OCI-LY1 (cell line): ENCODE measurements around the gene CLOCK.
"Not testable (repeated sequence)": the region's sequence is repeated elsewhere in the genome, so short reads cannot be mapped to it uniquely, and the experiment has no call there.

Experiments
- H2AFZ ChIP-seq: fragments of 200-600 bp; sonication (generic), shearing (Covaris generic); 2 replicates; pipeline ENCODE4 v1.6.0; 2014; ENCODE audit warnings: antibody characterized with exemption, mild to moderate bottlenecking, low read length
- H3F3A ChIP-seq: fragments of 200-600 bp; sonication (generic), shearing (Covaris generic); 2 replicates; pipeline ENCODE4 v1.6.0; 2014; ENCODE audit warnings: mild to moderate bottlenecking, antibody characterized with exemption, low read length, moderate library complexity; ENCODE audit not compliant: insufficient read depth
- H3K27ac ChIP-seq: fragments of 200-600 bp; sonication (generic); 2 replicates; pipeline ENCODE4 v1.5.1; 2014; ENCODE audit warnings: low read length, mixed run types, mild to moderate bottlenecking, low read depth; ENCODE audit not compliant: poor library complexity, severe bottlenecking
- H3K27me3 ChIP-seq: fragments of 200-600 bp; sonication (generic); 2 replicates; pipeline ENCODE4 v1.6.0; 2014; ENCODE audit warnings: antibody characterized with exemption, mild to moderate bottlenecking, low read length, moderate library complexity; ENCODE audit not compliant: insufficient read depth
- H3K36me3 ChIP-seq: fragments of 200-600 bp; sonication (generic); 2 replicates; pipeline ENCODE4 v1.6.1; 2014; ENCODE audit warnings: mild to moderate bottlenecking, antibody characterized with exemption, low read length, moderate library complexity, mixed read lengths; ENCODE audit not compliant: insufficient read depth
- H3K4me1 ChIP-seq: fragments of 200-600 bp; sonication (generic); 2 replicates; pipeline ENCODE4 v1.5.1; 2014; ENCODE audit warnings: mild to moderate bottlenecking, low read length, moderate library complexity; ENCODE audit not compliant: insufficient read depth, severe bottlenecking
- H3K4me2 ChIP-seq: fragments of 200-600 bp; sonication (generic), shearing (Covaris generic); 2 replicates; pipeline ENCODE4 v1.6.1; 2014; ENCODE audit warnings: low read length
- H3K4me3 ChIP-seq: fragments of 200-600 bp; sonication (generic); 2 replicates; pipeline ENCODE4 v1.5.1; 2014; ENCODE audit warnings: low read length, low read depth, mild to moderate bottlenecking, mixed read lengths; ENCODE audit not compliant: poor library complexity, severe bottlenecking
- H3K79me2 ChIP-seq: fragments of 200-600 bp; shearing (Covaris generic); 2 replicates; pipeline ENCODE4 v1.6.1; 2016; ENCODE audit warnings: mixed run types, low read length, mixed read lengths; ENCODE audit not compliant: insufficient read depth
- H3K9ac ChIP-seq: fragments of 200-600 bp; sonication (generic), shearing (Covaris generic); 2 replicates; pipeline ENCODE4 v1.6.1; 2014; ENCODE audit warnings: mild to moderate bottlenecking, low read length, mixed read lengths
- H3K9me2 ChIP-seq: fragments of 200-600 bp; sonication (generic), shearing (Covaris generic); 2 replicates; pipeline ENCODE4 v1.6.1; 2014; ENCODE audit warnings: low read depth, mild to moderate bottlenecking, low read length, mixed read lengths
- H3K9me3 ChIP-seq: fragments of 200-600 bp; shearing (Covaris generic); 2 replicates; pipeline ENCODE4 v1.6.1; 2014; ENCODE audit warnings: low read length, mixed read lengths
- H4K20me1 ChIP-seq: fragments of 200-600 bp; sonication (generic), shearing (Covaris generic); 2 replicates; pipeline ENCODE4 v1.6.0; 2016; ENCODE audit warnings: mild to moderate bottlenecking, low read length; ENCODE audit not compliant: insufficient read depth
- CTCF ChIP-seq: fragments of 200-600 bp; sonication (generic), shearing (Covaris generic); IDR thresholded peaks from 2 replicates; pipeline ENCODE4 v1.5.1; 2017; ENCODE audit warnings: mild to moderate bottlenecking, antibody characterized with exemption, low read length, moderate library complexity, mixed read lengths
- EZH2 ChIP-seq: fragments of 200-600 bp; sonication (generic), shearing (Covaris generic); IDR thresholded peaks from 2 replicates; pipeline ENCODE4 v1.8.0; 2017; ENCODE audit warnings: borderline replicate concordance, mixed run types, mild to moderate bottlenecking, antibody characterized with exemption, low read length, moderate library complexity, mixed read lengths

Gene CLOCK

GRCh38 chr4:55546756-55547465 lies at the start of gene CLOCK:
TSS of gene CLOCK (minus strand) at chr4:55546909. CDS start at chr4:55482785, 64,124 bp downstream.
- no peak within 1 kb of the TSS for H3K27ac ChIP-seq

GRCh38 chr4:55592014-55592413 lies 45.3 kb upstream of the CLOCK start, which contains the start of gene PDCL2:
TSS of gene PDCL2 (minus strand) at chr4:55592245. CDS start at chr4:55592109, 136 bp downstream.
- no peaks in the 10 kb centered on the region for H3K36me3 ChIP-seq
- no peak for TF ChIP-seq EZH2
- no peak for TF ChIP-seq CTCF
- H3K4me1 ChIP-seq: no peaks in the 10 kb centered on the region
- no peak within 1 kb of the TSS for H3K9ac ChIP-seq
- H3K9me3 ChIP-seq: no peaks in the 10 kb centered on the region
- no peaks in the 10 kb centered on the region for H4K20me1 ChIP-seq
- H3K4me2 ChIP-seq: no peak within 1 kb of the TSS
- no peaks in the 10 kb centered on the region for H3F3A ChIP-seq
- no peaks in the 10 kb centered on the region for H3K9me2 ChIP-seq
- H3K27me3 ChIP-seq: no peaks in the 10 kb centered on the region
- no peaks in the 10 kb centered on the region for H3K79me2 ChIP-seq
- no peak within 1 kb of the TSS for H3K27ac ChIP-seq
- no peak within 1 kb of the TSS for H3K4me3 ChIP-seq
- no peak within 1 kb of the TSS for H2AFZ ChIP-seq

More at GRCh38 chr4:55546756-55547465, at the start of gene CLOCK:
- H3K9me3 ChIP-seq: no peaks in the 10 kb centered on the region
- no peaks in the 10 kb centered on the region for H3K9me2 ChIP-seq
- 0 out of 2 replicates have a peak, but pooled peaks cover 4% of the 10 kb centered on the region for H3K27me3 ChIP-seq
- H3K79me2 ChIP-seq: no peaks in the 10 kb centered on the region
- peak within 1 kb of the TSS; percentile 82 for H3K9ac ChIP-seq
- no peaks in the 10 kb centered on the region for H3F3A ChIP-seq
- H3K4me2 ChIP-seq: peak within 1 kb of the TSS; percentile 90
- no peaks in the 10 kb centered on the region for H3K36me3 ChIP-seq
- H3K4me3 ChIP-seq: peak within 1 kb of the TSS; percentile 74
- H2AFZ ChIP-seq: no peak within 1 kb of the TSS
- peaks cover 16% of the 10 kb centered on the region for H3K4me1 ChIP-seq
- no peaks in the 10 kb centered on the region for H4K20me1 ChIP-seq
- TF ChIP-seq CTCF: peak; percentile 52
- TF ChIP-seq EZH2: no peak

- Histone ChIP-seq H4K20me1 (no peaks in the 10 kb centered on the region), H3K27me3 (no peaks in the 10 kb centered on the region), H3K9me2 (no peaks in the 10 kb centered on the region), H3F3A (no peaks in the 10 kb centered on the region), H3K9ac (no peak overlapping the region), H3K36me3 (no peaks in the 10 kb centered on the region), H3K4me2 (no peak overlapping the region), H2AFZ (no peak overlapping the region), H3K4me1 (no peaks in the 10 kb centered on the region), H3K79me2 (no peaks in the 10 kb centered on the region), H3K27ac (no peak overlapping the region), H3K4me3 (no peak overlapping the region), H3K9me3 (no peaks in the 10 kb centered on the region)
- TF ChIP-seq EZH2 (no peak), CTCF (no peak)
Observed at GRCh38 chr4:55588160-55588559, 41.5 kb upstream of the CLOCK start.

- not testable (repeated sequence) for H3K4me1 ChIP-seq, H3K79me2 ChIP-seq, H3K27ac ChIP-seq, H3K36me3 ChIP-seq, H3K9me2 ChIP-seq, H2AFZ ChIP-seq, H3K27me3 ChIP-seq, H3K4me3 ChIP-seq, H3K9me3 ChIP-seq, H3K4me2 ChIP-seq, H3F3A ChIP-seq, H4K20me1 ChIP-seq, H3K9ac ChIP-seq
Observed at GRCh38 chr4:55582773-55583172, 36.1 kb upstream of the CLOCK start.
